K562 (cell line): ENCODE results near the gene C19orf47. TPM values are rescaled to one million over a fixed set of nuclear protein-coding genes. Genes with fewer than 3 reads are reported as not detected.

Source experiments
- DDX20 ChIP-seq: fragments of 450-650 bp; IDR thresholded peaks from 2 replicates; pipeline ENCODE4 v1.6.1; 2016; ENCODE audit warnings: missing genetic modification characterization, low read depth, mild to moderate bottlenecking, missing compliant biosample characterization, moderate library complexity
- FOS ChIP-seq: IDR thresholded peaks from 3 replicates; pipeline ENCODE4 v1.6.1; 2011; ENCODE audit not compliant: insufficient read length; ENCODE audit errors: extremely low read depth
- FOXJ2 ChIP-seq: fragments of 200-800 bp; sonication (Bioruptor generic); IDR thresholded peaks from 2 replicates; pipeline ENCODE4 v1.6.1; 2016; ENCODE audit warnings: missing genetic modification characterization, missing compliant biosample characterization
- GABPA ChIP-seq: fragments of 200-800 bp; sonication (Bioruptor generic); conservative IDR thresholded peaks from 2 replicates; pipeline ENCODE4 v1.6.1; 2016; ENCODE audit warnings: low read depth, missing genetic modification characterization, missing compliant biosample characterization
- HIVEP1 ChIP-seq: fragments of 250-450 bp; sonication (Bioruptor Pico); IDR thresholded peaks from 2 replicates; pipeline ENCODE4 v1.4.0; 2020; ENCODE audit warnings: mild to moderate bottlenecking
- HNRNPH1 ChIP-seq: fragments of 200-400 bp; formaldehyde crosslinking; optimal IDR thresholded peaks from 2 replicates; pipeline ENCODE3; 2017; ENCODE audit warnings: low read depth, mild to moderate bottlenecking, low read length, moderate library complexity
- MAZ ChIP-seq, 2 experiments: fragments of 450-650 bp in 1 of 2; sonication (generic) in 1 of 2; formaldehyde crosslinking; IDR thresholded peaks in 1 of 2; conservative IDR thresholded peaks in 1 of 2; 2 replicates each; pipeline versions ENCODE4 v1.4.0 to v1.5.0; 2020; ENCODE audit warnings: mild to moderate bottlenecking in 1 of 2, missing genetic modification reagents in 1 of 2
- MGA ChIP-seq: fragments of 450-650 bp; IDR thresholded peaks from 2 replicates; pipeline ENCODE4 v1.6.1; 2016; ENCODE audit warnings: mild to moderate bottlenecking, moderate library complexity
- NFE2L1 ChIP-seq: fragments of 450-650 bp; IDR thresholded peaks from 2 replicates; pipeline ENCODE4 v1.6.1; 2016; ENCODE audit warnings: missing genetic modification characterization, low read depth, mild to moderate bottlenecking, missing compliant biosample characterization, moderate library complexity, borderline replicate concordance
- PTTG1 ChIP-seq: fragments of 450-650 bp; IDR thresholded peaks from 2 replicates; pipeline ENCODE4 v1.6.1; 2016; ENCODE audit warnings: low read depth, mild to moderate bottlenecking, missing genetic modification characterization, missing compliant biosample characterization
- RUNX1 ChIP-seq: sonication (generic); IDR thresholded peaks from 2 replicates; pipeline ENCODE4 v1.6.1; 2016; ENCODE audit warnings: antibody characterized with exemption, low read depth
- SLC30A9 ChIP-seq: fragments of 250-450 bp; sonication (Bioruptor Pico); IDR thresholded peaks from 2 replicates; pipeline ENCODE4 v1.8.0; 2022; ENCODE audit warnings: mild to moderate bottlenecking, moderate library complexity
- SOX6 ChIP-seq: fragments of 450-650 bp; IDR thresholded peaks from 2 replicates; pipeline ENCODE4 v1.6.1; 2014; ENCODE audit warnings: mild to moderate bottlenecking
- SRSF1 ChIP-seq: fragments of 200-400 bp; formaldehyde crosslinking; IDR thresholded peaks from 2 replicates; pipeline ENCODE4 v1.6.1; 2017; ENCODE audit warnings: mild to moderate bottlenecking, low read depth, low read length, moderate library complexity
- TAF1 ChIP-seq: IDR thresholded peaks from 2 replicates; pipeline ENCODE4 v1.6.1; 2011; ENCODE audit warnings: mild to moderate bottlenecking, low read length, moderate library complexity; ENCODE audit not compliant: insufficient read depth, control insufficient read depth, severe bottlenecking; ENCODE audit errors: extremely low read depth
- TCF7 ChIP-seq: sonication (generic); IDR thresholded peaks from 2 replicates; pipeline ENCODE4 v1.6.1; 2016; ENCODE audit warnings: antibody characterized with exemption, borderline replicate concordance
- YBX1 ChIP-seq: fragments of 450-650 bp; IDR thresholded peaks from 2 replicates; pipeline ENCODE4 v1.7.1; 2016; ENCODE audit warnings: mild to moderate bottlenecking
- ZNF232 ChIP-seq: sonication (generic); formaldehyde crosslinking; IDR thresholded peaks from 2 replicates; pipeline ENCODE4 v1.8.0; 2022; ENCODE audit warnings: mild to moderate bottlenecking, missing genetic modification reagents
- polyA plus RNA-seq, 8 experiments: library from polyadenylated mRNA; depleted of rRNA in 4 of 8; stranded (reverse) in 5 of 8; unstranded in 3 of 8; fragments of >200 nt; fragmentation: Nextera tagmentation in 2 of 8; fragmentation: Illumina TruSeq in 1 of 8; extraction: Ambion mirVana in 2 of 8; extraction: Trizol in 1 of 8; gene quantifications; 2 replicates each; pipeline versions ENCODE4 v1.2.1 to v1.2.3, GENCODE V29; 2011 to 2014; ENCODE audit warnings: inconsistent platforms in 1 of 8, missing spikeins in 1 of 8
- total RNA-seq, 7 experiments: library from RNA; depleted of rRNA in 6 of 7; stranded (reverse); fragments of >200 nt in 6 of 7; fragmentation: Illumina TruSeq in 2 of 7; extraction: Trizol in 2 of 7; gene quantifications; 2 replicates each; pipeline versions ENCODE4 v1.2.1 to v1.2.3, GENCODE V29; 2011 to 2021; ENCODE audit warnings: low replicate concordance in 1 of 7
- TF ChIP-seq, protein P1 (sequence below): fragments of 250-450 bp; sonication (Bioruptor Pico); IDR thresholded peaks from 2 replicates; pipeline ENCODE4 v1.8.0; 2022; ENCODE audit warnings: moderate library complexity, mild to moderate bottlenecking, inconsistent platforms

C19orf47 gene
- total and polyA plus RNA-seq, 9 of the 15 experiments (the other 6 are each of a cell fraction or from before 2014, with no cell fraction given) = 0.08 to 26.1 (median 14.7) TPM

DNA sequence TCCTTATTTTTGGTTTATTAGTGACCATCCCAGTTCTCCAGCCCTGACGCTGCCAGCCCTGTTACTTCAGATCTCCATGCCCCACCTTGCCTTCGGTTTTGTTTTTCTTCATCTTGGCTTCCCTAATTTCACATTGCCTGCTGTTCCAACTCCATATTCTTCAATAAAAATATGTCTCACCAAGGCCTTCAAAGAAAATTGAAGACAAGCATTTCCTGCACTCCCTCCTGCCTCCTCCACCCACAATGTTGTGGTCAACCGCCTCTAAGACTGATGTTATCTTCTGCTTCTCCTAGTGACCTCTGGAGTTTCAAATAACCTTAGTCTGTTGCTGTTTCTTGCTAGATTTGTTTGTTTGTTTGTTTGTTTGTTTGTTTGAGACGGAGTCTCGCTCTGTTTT is 14.9 kb upstream of the C19orf47 start (continued):
- TF ChIP-seq SLC30A9 (CRISPR knock-in tag) (no peak), ZNF232 (CRISPR knock-in tag) (no peak), MGA (peak; percentile 30; the same call in 1 of the 2 replicates), HNRNPH1 (no peak), FOXJ2 (0 out of 2 replicates have a peak, but pooled peaks have one; percentile 48), TAF1 (no peak), RUNX1 (no peak), SOX6 (peak; percentile 70), GABPA (tag) (no peak), TCF7 (no peak), FOS (no peak), DDX20 (tag) (no peak), MAZ (CRISPR knock-in tag; conservative IDR thresholded peaks at IDR 0.05 in 1 of 2, IDR thresholded peaks at IDR 0.05 in 1 of 2) (peak in 1 of 2 experiments; percentile 32; a peak in 2 of 4 replicates), YBX1 (no peak), NFE2L1 (no peak), SRSF1 (no peak), HIVEP1 (CRISPR knock-in tag) (no peak), PTTG1 (tag) (no peak)
- TF ChIP-seq, protein P1, sequence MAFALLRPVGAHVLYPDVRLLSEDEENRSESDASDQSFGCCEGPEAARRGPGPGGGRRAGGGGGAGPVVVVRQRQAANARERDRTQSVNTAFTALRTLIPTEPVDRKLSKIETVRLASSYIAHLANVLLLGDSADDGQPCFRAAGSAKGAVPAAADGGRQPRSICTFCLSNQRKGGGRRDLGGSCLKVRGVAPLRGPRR (CRISPR knock-in tag) = no peak
